Osteocyte (in vitro differentiated cells): Measurements from ENCODE around the gene TACC3. TPM values are rescaled to one million over a fixed set of nuclear protein-coding genes. Genes with fewer than 3 reads are reported as not detected.

Experiments
- DNase-seq: peaks from one replicate; pipeline ENCODE4 v3.0.0; 2021; ENCODE audit warnings: mixed read lengths; ENCODE audit not compliant: unreplicated experiment; ENCODE audit errors: extremely low spot score
- H3K27ac Mint-ChIP-seq: one replicate; pipeline ENCODE4 v1.8.0; 2021; ENCODE audit warnings: mild to moderate bottlenecking, mixed read lengths; ENCODE audit not compliant: unreplicated experiment
- H3K27me3 Mint-ChIP-seq: one replicate; pipeline ENCODE4 v1.8.0; 2021; ENCODE audit warnings: mixed read lengths; ENCODE audit not compliant: unreplicated experiment
- H3K36me3 Mint-ChIP-seq: one replicate; pipeline ENCODE4 v1.8.0; 2021; ENCODE audit warnings: mixed read lengths; ENCODE audit not compliant: unreplicated experiment
- H3K4me1 Mint-ChIP-seq: one replicate; pipeline ENCODE4 v1.8.0; 2021; ENCODE audit warnings: mixed read lengths; ENCODE audit not compliant: unreplicated experiment
- H3K4me3 Mint-ChIP-seq: one replicate; pipeline ENCODE4 v1.8.0; 2021; ENCODE audit warnings: mild to moderate bottlenecking, moderate library complexity, mixed read lengths; ENCODE audit not compliant: unreplicated experiment
- H3K9me3 Mint-ChIP-seq: one replicate; pipeline ENCODE4 v1.8.0; 2021; ENCODE audit warnings: mixed read lengths; ENCODE audit not compliant: unreplicated experiment
- long read RNA-seq: library from polyadenylated mRNA; unstranded; transcript quantifications from one replicate; pipeline ENCODE4 v2.0.0, GENCODE V29; 2021
- total RNA-seq: library from RNA; stranded (reverse); gene quantifications from 2 replicates; pipeline ENCODE4 v1.2.1, GENCODE V29; 2021
- TF ChIP-seq, protein P1 (sequence below): fragments of 200-600 bp; sonication (generic); IDR thresholded peaks from 2 replicates; pipeline ENCODE4 v1.5.0; 2021; ENCODE audit warnings: antibody characterized with exemption, mild to moderate bottlenecking, moderate library complexity

TACC3 gene
- total RNA-seq = 22.3 and 23.6 TPM in 2 replicates
- long read RNA-seq, transcript TACC3-201 (16 exons, 2,781 nt) = major isoform, 22 of 37 reads
- long read RNA-seq, partial matches to known transcripts = 12 of 37 reads
- long read RNA-seq, other reads (novel, unspliced or antisense) = 3 of 37 reads

DNA sequence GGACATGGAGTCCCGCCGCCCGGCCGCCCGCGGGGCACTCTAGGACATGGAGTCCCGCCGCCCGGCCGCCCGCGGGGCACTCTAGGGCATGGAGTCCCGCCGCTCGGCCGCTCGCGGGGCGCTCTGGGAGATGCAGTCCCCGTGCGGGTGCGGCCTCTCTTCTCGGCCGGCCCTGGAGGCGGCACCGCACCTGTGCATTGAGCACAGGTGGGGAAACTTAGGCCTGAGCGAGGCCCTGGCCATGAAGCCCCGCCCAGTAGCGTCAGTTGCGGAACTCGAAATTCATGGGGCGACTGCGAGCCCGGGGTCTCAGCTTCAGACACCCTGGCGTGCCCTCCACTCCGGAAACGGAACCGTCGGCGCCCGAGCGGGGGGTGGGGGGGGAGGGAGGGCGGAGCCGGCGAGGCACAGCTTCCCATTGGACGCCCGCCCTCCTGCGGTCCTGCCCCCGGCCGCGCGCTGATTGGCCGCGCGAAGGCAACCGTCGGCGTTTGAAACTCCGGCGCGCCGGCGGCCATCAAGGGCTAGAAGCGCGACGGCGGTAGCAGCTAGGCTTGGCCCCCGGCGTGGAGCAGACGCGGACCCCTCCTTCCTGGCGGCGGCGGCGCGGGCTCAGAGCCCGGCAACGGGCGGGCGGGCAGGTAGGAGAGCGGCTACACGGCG, at the start of gene TACC3, which contains the start of gene TMEM129:
TACC3 (plus strand) TSS at position 519 of the 663 bp plus-strand sequence. CDS start 1,901 bp downstream, outside the sequence.
TMEM129 (minus strand) TSS at position 321 of the 663 bp plus-strand sequence. CDS start 486 bp downstream, outside the sequence.
- peaks cover 3% of the 10 kb centered on the region for H3K36me3 Mint-ChIP-seq
- H3K4me1 Mint-ChIP-seq = peaks cover 35% of the 10 kb centered on the region
- peak within 1 kb of the TSS; percentile 87 for H3K4me3 Mint-ChIP-seq
- peak; percentile 96 for DNase-seq
- H3K9me3 Mint-ChIP-seq = no peaks in the 10 kb centered on the region
- TF ChIP-seq, protein P1, sequence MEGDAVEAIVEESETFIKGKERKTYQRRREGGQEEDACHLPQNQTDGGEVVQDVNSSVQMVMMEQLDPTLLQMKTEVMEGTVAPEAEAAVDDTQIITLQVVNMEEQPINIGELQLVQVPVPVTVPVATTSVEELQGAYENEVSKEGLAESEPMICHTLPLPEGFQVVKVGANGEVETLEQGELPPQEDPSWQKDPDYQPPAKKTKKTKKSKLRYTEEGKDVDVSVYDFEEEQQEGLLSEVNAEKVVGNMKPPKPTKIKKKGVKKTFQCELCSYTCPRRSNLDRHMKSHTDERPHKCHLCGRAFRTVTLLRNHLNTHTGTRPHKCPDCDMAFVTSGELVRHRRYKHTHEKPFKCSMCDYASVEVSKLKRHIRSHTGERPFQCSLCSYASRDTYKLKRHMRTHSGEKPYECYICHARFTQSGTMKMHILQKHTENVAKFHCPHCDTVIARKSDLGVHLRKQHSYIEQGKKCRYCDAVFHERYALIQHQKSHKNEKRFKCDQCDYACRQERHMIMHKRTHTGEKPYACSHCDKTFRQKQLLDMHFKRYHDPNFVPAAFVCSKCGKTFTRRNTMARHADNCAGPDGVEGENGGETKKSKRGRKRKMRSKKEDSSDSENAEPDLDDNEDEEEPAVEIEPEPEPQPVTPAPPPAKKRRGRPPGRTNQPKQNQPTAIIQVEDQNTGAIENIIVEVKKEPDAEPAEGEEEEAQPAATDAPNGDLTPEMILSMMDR = no peak
- H3K27me3 Mint-ChIP-seq = no peaks in the 10 kb centered on the region
- H3K27ac Mint-ChIP-seq = peak within 1 kb of the TSS; percentile 92

DNA sequence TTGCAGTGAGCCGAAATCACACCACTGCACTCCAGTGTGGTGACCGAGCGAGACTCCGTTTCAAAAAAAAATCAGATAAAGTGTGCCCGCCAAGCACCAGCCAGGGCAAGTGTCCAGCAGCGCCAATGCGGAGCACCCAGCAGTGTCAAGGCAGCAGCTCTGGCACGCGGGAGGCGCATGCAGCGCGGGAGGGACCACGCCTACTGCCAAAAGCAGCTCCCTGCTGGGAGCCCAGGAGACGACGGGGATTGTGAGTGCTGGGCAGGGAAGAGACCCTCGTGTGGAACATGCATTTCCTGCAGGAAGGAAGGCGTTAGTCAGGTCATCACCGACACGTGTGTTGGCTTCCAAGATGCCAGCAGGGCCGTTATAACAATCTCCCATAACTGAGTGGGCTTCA, 47.6 kb upstream of the TACC3 start:
- Mint-ChIP-seq H3K27me3 (no peaks in the 10 kb centered on the region), H3K27ac (no peak overlapping the region), H3K9me3 (no peaks in the 10 kb centered on the region), H3K4me1 (peaks cover 2% of the 10 kb centered on the region), H3K36me3 (no peaks in the 10 kb centered on the region), H3K4me3 (no peak overlapping the region)
- TF ChIP-seq, protein P1 = no peak
- DNase-seq = no peak

DNA sequence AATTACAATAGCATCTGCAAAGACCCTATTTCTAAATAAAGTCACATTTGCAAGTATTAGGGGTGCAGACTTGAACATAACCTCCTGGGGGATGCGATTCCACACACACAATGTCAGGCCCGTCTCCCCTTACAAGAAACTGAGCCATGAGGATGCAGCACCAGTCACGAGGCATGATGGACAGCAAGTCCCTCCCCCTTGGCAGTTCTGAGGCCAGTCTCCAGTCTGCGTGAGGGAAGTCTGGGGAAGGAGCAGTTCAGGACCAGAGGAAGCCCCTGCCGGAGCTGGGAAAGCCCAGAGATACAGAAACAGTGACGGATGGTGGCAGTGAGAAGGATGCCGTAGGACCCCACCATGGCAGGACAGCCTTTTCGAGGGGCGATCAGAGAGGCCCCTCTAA, 46.6 kb upstream of the TACC3 start:
- no peaks in the 10 kb centered on the region for H3K36me3 Mint-ChIP-seq
- H3K27me3 Mint-ChIP-seq = no peaks in the 10 kb centered on the region
- no peak overlapping the region for H3K4me3 Mint-ChIP-seq
- TF ChIP-seq, protein P1 = no peak
- no peaks in the 10 kb centered on the region for H3K9me3 Mint-ChIP-seq
- H3K4me1 Mint-ChIP-seq = no peaks in the 10 kb centered on the region
- no peak for DNase-seq
- no peak overlapping the region for H3K27ac Mint-ChIP-seq

DNA sequence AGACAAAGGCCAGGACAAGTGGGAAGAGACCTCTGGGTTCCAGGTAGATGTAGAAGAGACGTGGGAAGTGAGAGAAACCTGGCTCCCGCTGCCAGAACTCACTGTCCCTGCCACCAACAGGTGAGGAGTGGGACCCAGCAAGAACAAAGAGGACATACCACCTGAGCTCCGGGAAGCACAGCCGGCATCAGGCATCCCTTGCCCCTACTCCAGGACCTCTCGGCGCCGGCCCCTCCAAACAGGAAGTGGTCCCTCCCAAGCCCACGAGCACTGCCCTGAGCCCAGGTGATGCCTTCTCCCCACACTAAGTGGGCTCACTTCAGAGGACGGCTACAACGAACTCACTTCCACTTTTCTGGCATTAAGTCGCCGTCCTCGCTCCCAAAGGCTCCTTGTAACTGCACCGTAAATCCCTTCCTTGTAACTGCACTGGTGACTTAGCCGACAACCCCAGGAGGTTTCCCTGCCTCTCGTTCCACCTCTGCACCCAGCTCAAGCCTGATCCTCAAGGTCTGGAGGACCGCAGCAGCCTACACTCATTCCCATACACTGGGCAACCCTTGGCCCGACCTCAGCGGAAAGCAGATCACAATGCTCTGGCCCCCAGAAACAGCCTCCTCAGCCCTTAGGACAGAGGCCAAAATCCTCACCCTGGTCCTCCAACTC, 46.1 kb upstream of the TACC3 start:
- no peaks in the 10 kb centered on the region for H3K36me3 Mint-ChIP-seq
- DNase-seq = no peak
- no peaks in the 10 kb centered on the region for H3K27me3 Mint-ChIP-seq
- no peak overlapping the region for H3K27ac Mint-ChIP-seq
- no peak overlapping the region for H3K4me3 Mint-ChIP-seq
- TF ChIP-seq, protein P1 = no peak
- no peaks in the 10 kb centered on the region for H3K9me3 Mint-ChIP-seq
- H3K4me1 Mint-ChIP-seq = peaks cover 1% of the 10 kb centered on the region

DNA sequence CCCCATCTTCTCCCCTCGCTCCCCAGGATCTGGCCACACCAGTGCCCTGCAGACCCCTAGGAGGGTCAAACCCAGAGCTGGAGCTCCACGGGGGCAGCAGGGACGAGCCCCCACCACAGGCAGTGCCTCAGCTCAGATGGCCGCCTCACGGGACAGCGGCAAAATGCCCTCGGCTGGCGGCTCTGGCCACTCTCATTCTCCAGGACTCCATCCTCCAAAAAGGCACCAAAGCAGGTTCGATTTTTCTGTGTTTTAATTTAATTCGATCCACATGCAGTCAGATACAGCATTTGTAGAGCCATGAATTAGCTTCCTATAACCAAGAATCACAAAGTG, 45.6 kb upstream of the TACC3 start:
- Mint-ChIP-seq H3K4me1 (peaks cover 6% of the 10 kb centered on the region), H3K27ac (no peak overlapping the region), H3K4me3 (no peak overlapping the region), H3K36me3 (no peaks in the 10 kb centered on the region), H3K27me3 (no peaks in the 10 kb centered on the region), H3K9me3 (no peaks in the 10 kb centered on the region)
- DNase-seq = no peak
- TF ChIP-seq, protein P1 = no peak
